C4-2B (cell line): Measurements from ENCODE around the gene ILDR2.

Experiments
- H3K27ac ChIP-seq: fragments of 450-650 bp; 2 replicates; pipeline ENCODE4 v1.5.1; 2017
- ZFX ChIP-seq: fragments of 450-650 bp; IDR thresholded peaks from 2 replicates; pipeline ENCODE4 v1.6.1; 2017
- TF ChIP-seq, protein P1 (sequence below): fragments of 450-650 bp; conservative IDR thresholded peaks from 2 replicates; pipeline ENCODE4 v1.5.1; 2017; ENCODE audit warnings: mild to moderate bottlenecking

ILDR2 gene

DNA sequence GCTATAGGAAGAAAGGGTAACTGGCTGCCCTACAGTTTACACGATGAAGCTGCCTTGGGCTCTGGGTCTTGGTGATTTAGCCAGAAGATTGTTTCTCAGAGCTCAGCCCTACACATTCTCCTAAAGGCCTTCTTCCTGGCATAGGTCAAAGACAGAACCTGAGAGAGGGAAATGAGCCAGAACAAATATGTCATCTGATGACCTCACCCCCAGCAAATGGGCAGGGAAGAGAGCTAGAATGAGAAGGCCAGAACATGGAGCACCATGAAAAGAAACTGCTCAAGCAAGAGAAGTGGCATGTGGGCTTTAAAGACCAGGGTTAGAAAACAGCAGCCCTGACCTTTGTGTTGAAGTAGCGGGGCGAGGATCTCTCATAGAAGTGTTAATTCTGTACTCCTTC lies 5.5 kb upstream of the ILDR2 start:
- TF ChIP-seq, protein P1, sequence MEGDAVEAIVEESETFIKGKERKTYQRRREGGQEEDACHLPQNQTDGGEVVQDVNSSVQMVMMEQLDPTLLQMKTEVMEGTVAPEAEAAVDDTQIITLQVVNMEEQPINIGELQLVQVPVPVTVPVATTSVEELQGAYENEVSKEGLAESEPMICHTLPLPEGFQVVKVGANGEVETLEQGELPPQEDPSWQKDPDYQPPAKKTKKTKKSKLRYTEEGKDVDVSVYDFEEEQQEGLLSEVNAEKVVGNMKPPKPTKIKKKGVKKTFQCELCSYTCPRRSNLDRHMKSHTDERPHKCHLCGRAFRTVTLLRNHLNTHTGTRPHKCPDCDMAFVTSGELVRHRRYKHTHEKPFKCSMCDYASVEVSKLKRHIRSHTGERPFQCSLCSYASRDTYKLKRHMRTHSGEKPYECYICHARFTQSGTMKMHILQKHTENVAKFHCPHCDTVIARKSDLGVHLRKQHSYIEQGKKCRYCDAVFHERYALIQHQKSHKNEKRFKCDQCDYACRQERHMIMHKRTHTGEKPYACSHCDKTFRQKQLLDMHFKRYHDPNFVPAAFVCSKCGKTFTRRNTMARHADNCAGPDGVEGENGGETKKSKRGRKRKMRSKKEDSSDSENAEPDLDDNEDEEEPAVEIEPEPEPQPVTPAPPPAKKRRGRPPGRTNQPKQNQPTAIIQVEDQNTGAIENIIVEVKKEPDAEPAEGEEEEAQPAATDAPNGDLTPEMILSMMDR: no peak
- TF ChIP-seq ZFX: no peak
- peak overlapping the region; percentile 4; the same call in 1 of the 2 replicates for H3K27ac ChIP-seq

DNA sequence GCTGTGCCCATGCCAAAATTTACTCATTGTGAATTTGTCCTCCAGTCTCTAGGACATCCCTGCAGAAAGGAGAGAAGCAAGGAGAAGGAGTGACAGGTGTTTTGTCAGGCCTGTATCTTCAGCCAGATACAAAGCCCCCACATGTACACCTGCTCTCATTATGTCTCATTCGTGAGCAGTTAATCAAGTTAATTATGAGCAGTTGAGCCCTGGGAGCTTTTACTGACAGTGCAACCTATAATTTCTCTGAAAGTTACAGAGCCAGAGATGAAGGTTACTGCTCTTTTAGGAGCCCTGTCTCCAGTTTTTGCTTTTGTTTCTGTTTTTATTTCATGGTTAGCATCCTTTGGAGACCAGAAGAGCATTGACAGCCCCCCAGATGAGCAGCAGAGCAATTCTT lies 5.0 kb upstream of the ILDR2 start:
- no peak for TF ChIP-seq ZFX
- TF ChIP-seq, protein P1: no peak
- peak overlapping the region; percentile 4; the same call in 1 of the 2 replicates for H3K27ac ChIP-seq

DNA sequence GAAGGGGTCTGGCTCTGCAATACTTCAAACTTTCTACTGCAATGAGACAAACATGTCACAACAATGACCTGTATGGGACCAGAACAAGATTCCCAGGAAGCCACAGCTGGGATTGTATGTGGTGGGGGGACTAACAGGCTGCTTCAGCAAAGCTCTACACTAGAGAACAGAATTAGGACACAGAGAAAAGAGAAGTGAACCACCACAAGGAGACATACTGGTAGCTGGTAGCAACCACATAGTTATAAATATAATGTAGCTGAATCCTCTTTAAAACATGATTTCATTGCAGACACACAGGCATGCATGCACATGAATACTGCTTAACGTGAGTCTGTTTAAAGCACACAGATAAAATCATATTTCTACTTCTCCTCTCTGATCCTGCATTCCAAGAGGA lies 3.5 kb upstream of the ILDR2 start:
- TF ChIP-seq ZFX: no peak
- TF ChIP-seq, protein P1: no peak
- H3K27ac ChIP-seq: no peak overlapping the region

DNA sequence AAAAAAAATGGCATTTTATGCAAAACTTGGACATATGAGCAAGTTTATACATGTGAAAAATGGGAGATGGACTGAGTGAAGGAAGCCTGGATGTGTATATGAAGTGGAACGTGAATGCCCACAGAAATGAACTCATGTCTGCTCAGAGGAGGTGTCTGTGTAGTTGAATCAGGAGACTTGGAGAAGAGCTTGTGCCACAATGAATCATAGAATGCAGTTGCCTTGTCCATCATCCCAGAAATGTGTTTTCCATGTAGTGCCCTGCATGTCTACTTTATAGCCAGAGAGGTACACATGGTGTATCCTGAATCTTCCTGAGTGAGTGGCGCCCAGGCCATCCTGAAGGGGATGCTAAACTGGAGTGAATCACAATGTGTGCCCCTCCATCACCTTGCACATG lies 2.6 kb upstream of the ILDR2 start:
- H3K27ac ChIP-seq: peak overlapping the region; percentile 20; the same call in 1 of the 2 replicates
- TF ChIP-seq, protein P1: no peak
- TF ChIP-seq ZFX: no peak

DNA sequence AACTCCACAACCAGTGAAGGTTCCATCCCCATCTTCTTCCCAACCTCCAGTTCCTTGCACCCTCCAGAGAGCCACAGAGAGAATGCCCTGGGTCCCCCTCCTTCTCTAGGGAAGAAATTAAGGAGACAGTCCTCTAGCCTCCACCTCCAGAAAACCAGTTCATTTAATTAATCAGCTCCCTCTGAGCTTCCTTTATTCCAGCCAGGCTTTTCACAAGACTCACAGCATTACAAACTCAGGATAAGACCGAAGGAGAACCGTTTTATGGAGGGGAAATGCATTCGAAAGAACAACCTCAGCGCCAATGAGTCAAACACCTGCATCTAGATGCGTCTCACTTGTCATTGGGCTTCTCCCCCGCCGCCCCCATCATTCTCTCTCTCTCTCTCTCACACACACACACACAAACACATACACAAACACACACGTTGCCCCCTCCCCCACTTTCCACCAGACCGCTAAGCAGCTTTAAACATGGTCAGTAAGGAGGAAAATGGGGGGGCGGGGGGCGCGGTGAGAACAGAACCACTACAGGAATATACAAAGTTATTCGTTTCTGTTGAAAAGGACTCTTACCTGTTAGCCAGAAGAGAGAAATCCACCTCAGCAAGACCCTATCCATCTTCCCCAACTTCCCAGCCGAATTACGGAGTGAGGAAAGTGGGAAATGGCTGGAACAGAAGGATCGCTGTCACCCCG lies 544 bp downstream of the ILDR2 start:
- H3K27ac ChIP-seq: peak overlapping the region; percentile 68; the same call in 1 of the 2 replicates
- TF ChIP-seq ZFX: no peak
- TF ChIP-seq, protein P1: no peak

DNA sequence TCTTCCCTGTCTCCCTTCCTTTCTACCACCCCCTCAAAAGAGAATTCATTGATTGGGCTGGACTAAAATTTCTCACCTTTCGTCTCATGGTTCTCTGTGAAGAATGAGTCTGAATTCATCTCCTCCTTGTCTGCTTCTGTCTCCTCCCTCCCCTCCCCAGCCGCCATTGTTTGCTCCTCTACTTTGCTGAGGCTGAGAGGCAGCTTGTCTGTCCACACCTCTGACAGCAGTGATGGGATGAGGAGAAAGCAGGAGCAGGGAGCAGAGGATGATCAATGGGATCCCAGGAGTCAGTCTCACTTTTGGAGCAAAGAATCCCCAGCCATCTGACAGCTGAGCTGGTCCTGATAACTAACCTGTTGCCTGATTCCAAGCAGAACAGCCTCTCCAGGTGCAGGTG lies 2.5 kb downstream of the ILDR2 start:
- TF ChIP-seq ZFX: no peak
- TF ChIP-seq, protein P1: no peak
- H3K27ac ChIP-seq: no peak overlapping the region

DNA sequence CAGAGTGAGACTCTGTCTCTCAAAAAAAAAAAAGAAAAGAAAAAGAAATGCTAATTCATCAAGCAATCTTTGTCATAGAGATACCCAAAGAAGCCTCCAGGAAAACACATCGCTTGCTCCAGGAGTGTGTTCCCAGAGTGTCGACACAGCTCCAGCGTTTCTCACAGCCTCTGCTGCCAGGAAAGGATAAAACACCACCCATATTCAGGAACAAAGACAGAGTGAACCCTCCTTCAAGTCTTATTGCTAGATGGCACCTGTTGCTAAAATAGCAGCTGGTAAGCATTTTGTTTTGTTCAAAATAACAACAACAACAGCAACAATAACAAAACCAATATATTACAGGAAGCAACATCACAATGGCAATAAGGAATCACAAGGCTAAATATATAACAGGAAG lies 3.1 kb downstream of the ILDR2 start:
- no peak for TF ChIP-seq ZFX
- TF ChIP-seq, protein P1: no peak
- H3K27ac ChIP-seq: no peak overlapping the region
